Skeletal muscle tissue (tissue), 4 donors: ENCODE measurements around the gene TRRAP. TPM values are rescaled to one million over a fixed set of nuclear protein-coding genes. Genes with fewer than 3 reads are reported as not detected.

Experiments
- H3K27ac ChIP-seq: one replicate; pipeline ENCODE4 v1.7.0; 2013; ENCODE audit warnings: mild to moderate bottlenecking, low read depth, low read length, inconsistent platforms
- H3K27me3 ChIP-seq, 3 donors: one replicate each; pipeline ENCODE4 v1.7.0; 2013; ENCODE audit warnings: low read length in 3 of 3; ENCODE audit not compliant: control insufficient read depth in 3 of 3, insufficient read depth in 3 of 3
- H3K36me3 ChIP-seq, 3 donors: one replicate each; pipeline ENCODE4 v1.7.0; 2013; ENCODE audit warnings: low read length in 3 of 3; ENCODE audit not compliant: control insufficient read depth in 3 of 3, insufficient read depth in 3 of 3
- H3K4me1 ChIP-seq, 3 donors: one replicate each; pipeline ENCODE4 v1.7.0; 2013; ENCODE audit warnings: low read length in 3 of 3, mild to moderate bottlenecking in 3 of 3; ENCODE audit not compliant: control insufficient read depth in 3 of 3, insufficient read depth in 3 of 3
- H3K4me3 ChIP-seq, 3 donors: one replicate each; pipeline ENCODE4 v1.7.0; 2013; ENCODE audit warnings: low read length in 3 of 3
- H3K9ac ChIP-seq, 3 donors: one replicate each; pipeline ENCODE4 v1.7.0; 2013; ENCODE audit warnings: low read length in 3 of 3, mild to moderate bottlenecking in 3 of 3, moderate library complexity in 2 of 3, low read depth in 1 of 3
- H3K9me3 ChIP-seq, 3 donors: one replicate each; pipeline ENCODE4 v1.7.0; 2013; ENCODE audit warnings: low read length in 3 of 3; ENCODE audit not compliant: control insufficient read depth in 3 of 3
- total RNA-seq: library from RNA; depleted of rRNA; stranded (reverse); fragments of >200 nt; gene quantifications from one replicate; pipeline ENCODE4 v1.2.3, GENCODE V29; 2014
- donor health status: Osteomylitis.

The TRRAP gene
- total RNA-seq, 1 donor from 2014 or later, result 20.4 TPM

- no peaks in the 10 kb centered on the region for H3K9me3 ChIP-seq
- no peaks in the 10 kb centered on the region for H3K27me3 ChIP-seq
- H3K9ac ChIP-seq, result no peak overlapping the region
- H3K36me3 ChIP-seq, result peaks cover 66 to 81% (median 76%) of the 10 kb centered on the region in 3 donors
- H3K4me1 ChIP-seq, result no peaks in the 10 kb centered on the region
- H3K27ac ChIP-seq, result no peak overlapping the region
- no peak overlapping the region for H3K4me3 ChIP-seq
Measured at GRCh38 chr7:98990356-98990755, 112.0 kb downstream of the TRRAP start.

- Histone ChIP-seq H3K9me3 (no peaks in the 10 kb centered on the region), H3K27ac (no peak overlapping the region), H3K4me3 (no peak overlapping the region), H3K9ac (no peak overlapping the region), H3K36me3 (peaks cover 68 to 81% (median 76%) of the 10 kb centered on the region in 3 donors), H3K27me3 (no peaks in the 10 kb centered on the region), H3K4me1 (no peaks in the 10 kb centered on the region)
Measured at GRCh38 chr7:98991141-98991540, 112.8 kb downstream of the TRRAP start.

- Histone ChIP-seq H3K36me3 (peaks cover 66 to 81% (median 77%) of the 10 kb centered on the region in 3 donors), H3K4me3 (no peak overlapping the region), H3K27ac (no peak overlapping the region), H3K4me1 (no peaks in the 10 kb centered on the region), H3K27me3 (no peaks in the 10 kb centered on the region), H3K9ac (no peak overlapping the region), H3K9me3 (no peaks in the 10 kb centered on the region)
Measured at GRCh38 chr7:98992076-98992475, 113.7 kb downstream of the TRRAP start.

- Histone ChIP-seq H3K36me3 (peaks cover 65 to 78% (median 77%) of the 10 kb centered on the region in 3 donors), H3K4me1 (no peaks in the 10 kb centered on the region), H3K9me3 (no peaks in the 10 kb centered on the region), H3K4me3 (no peak overlapping the region), H3K27me3 (no peaks in the 10 kb centered on the region), H3K27ac (no peak overlapping the region), H3K9ac (no peak overlapping the region)
Measured at GRCh38 chr7:98993024-98993897, 114.9 kb downstream of the TRRAP start.

GRCh38 chr7:98994046-98994944 lies 116.0 kb downstream of the TRRAP start:
- Histone ChIP-seq H3K9ac (no peak overlapping the region), H3K4me3 (no peak overlapping the region), H3K4me1 (no peaks in the 10 kb centered on the region), H3K9me3 (no peaks in the 10 kb centered on the region), H3K27me3 (no peaks in the 10 kb centered on the region), H3K36me3 (peaks cover 61 to 77% (median 69%) of the 10 kb centered on the region in 3 donors), H3K27ac (no peak overlapping the region)

GRCh38 chr7:98995111-98995510 lies 116.8 kb downstream of the TRRAP start:
- H3K9me3 ChIP-seq, result no peaks in the 10 kb centered on the region
- H3K4me1 ChIP-seq, result no peaks in the 10 kb centered on the region
- H3K9ac ChIP-seq, result no peak overlapping the region
- H3K36me3 ChIP-seq, result peaks cover 60 to 75% (median 68%) of the 10 kb centered on the region in 3 donors
- H3K27ac ChIP-seq, result no peak overlapping the region
- H3K4me3 ChIP-seq, result no peak overlapping the region
- no peaks in the 10 kb centered on the region for H3K27me3 ChIP-seq

GRCh38 chr7:98995523-98996149 lies 117.3 kb downstream of the TRRAP start:
- H3K27me3 ChIP-seq, result no peaks in the 10 kb centered on the region
- H3K27ac ChIP-seq, result no peak overlapping the region
- no peak overlapping the region for H3K9ac ChIP-seq
- H3K36me3 ChIP-seq, result peaks cover 60 to 77% (median 69%) of the 10 kb centered on the region in 3 donors
- H3K4me1 ChIP-seq, result no peaks in the 10 kb centered on the region
- H3K4me3 ChIP-seq, result no peak overlapping the region
- no peaks in the 10 kb centered on the region for H3K9me3 ChIP-seq

GRCh38 chr7:98996150-98996552 lies 117.8 kb downstream of the TRRAP start:
- Histone ChIP-seq H3K36me3 (peaks cover 58 to 77% (median 70%) of the 10 kb centered on the region in 3 donors), H3K27me3 (no peaks in the 10 kb centered on the region), H3K4me3 (no peak overlapping the region), H3K9ac (no peak overlapping the region), H3K27ac (no peak overlapping the region), H3K9me3 (no peaks in the 10 kb centered on the region), H3K4me1 (no peaks in the 10 kb centered on the region)

- no peak overlapping the region for H3K4me3 ChIP-seq
- no peaks in the 10 kb centered on the region for H3K27me3 ChIP-seq
- H3K36me3 ChIP-seq, result peaks cover 57 to 73% (median 67%) of the 10 kb centered on the region in 3 donors
- no peaks in the 10 kb centered on the region for H3K4me1 ChIP-seq
- no peak overlapping the region for H3K27ac ChIP-seq
- H3K9me3 ChIP-seq, result no peaks in the 10 kb centered on the region
- H3K9ac ChIP-seq, result no peak overlapping the region
Measured at GRCh38 chr7:98997846-98998245, 119.5 kb downstream of the TRRAP start.
